ENCODE measurements around the gene SREBF2. TPM values are rescaled to one million over a fixed set of nuclear protein-coding genes. Genes with fewer than 3 reads are reported as not detected.

Gene SREBF2
- total RNA-seq, 6 donors from 2014 or later = 124 to 175 (median 145) TPM

- Histone ChIP-seq H3K9me3 (no peaks in the 10 kb centered on the region), H3K4me3 (no peak overlapping the region), H3K27ac (no peak overlapping the region), H3K36me3 (peaks cover 13 to 98% (median 83%) of the 10 kb centered on the region in 4 donors), H3K27me3 (no peaks in the 10 kb centered on the region), H3K4me1 (no peaks in the 10 kb centered on the region)
- ATAC-seq (ENCODE audit: low FRiP score in 2 of 2) (no peak), DNase-seq (peak in 1 of 2 donors; percentile 34)
- WGBS, 2 donors = 89 to 94% methylated on average over 3 to 9 of the region's 9 CpGs
- TF ChIP-seq POLR2AphosphoS5 (IDR thresholded peaks at IDR 0.05) (no peak), POLR2A (IDR thresholded peaks at IDR 0.05) (no peak), EP300 (IDR thresholded peaks at IDR 0.05) (no peak)
- TF ChIP-seq, protein P1, sequence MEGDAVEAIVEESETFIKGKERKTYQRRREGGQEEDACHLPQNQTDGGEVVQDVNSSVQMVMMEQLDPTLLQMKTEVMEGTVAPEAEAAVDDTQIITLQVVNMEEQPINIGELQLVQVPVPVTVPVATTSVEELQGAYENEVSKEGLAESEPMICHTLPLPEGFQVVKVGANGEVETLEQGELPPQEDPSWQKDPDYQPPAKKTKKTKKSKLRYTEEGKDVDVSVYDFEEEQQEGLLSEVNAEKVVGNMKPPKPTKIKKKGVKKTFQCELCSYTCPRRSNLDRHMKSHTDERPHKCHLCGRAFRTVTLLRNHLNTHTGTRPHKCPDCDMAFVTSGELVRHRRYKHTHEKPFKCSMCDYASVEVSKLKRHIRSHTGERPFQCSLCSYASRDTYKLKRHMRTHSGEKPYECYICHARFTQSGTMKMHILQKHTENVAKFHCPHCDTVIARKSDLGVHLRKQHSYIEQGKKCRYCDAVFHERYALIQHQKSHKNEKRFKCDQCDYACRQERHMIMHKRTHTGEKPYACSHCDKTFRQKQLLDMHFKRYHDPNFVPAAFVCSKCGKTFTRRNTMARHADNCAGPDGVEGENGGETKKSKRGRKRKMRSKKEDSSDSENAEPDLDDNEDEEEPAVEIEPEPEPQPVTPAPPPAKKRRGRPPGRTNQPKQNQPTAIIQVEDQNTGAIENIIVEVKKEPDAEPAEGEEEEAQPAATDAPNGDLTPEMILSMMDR (IDR thresholded peaks at IDR 0.05) = no peak
Measured at GRCh38 chr22:41891407-41891806, 58.5 kb downstream of the SREBF2 start.

DNA sequence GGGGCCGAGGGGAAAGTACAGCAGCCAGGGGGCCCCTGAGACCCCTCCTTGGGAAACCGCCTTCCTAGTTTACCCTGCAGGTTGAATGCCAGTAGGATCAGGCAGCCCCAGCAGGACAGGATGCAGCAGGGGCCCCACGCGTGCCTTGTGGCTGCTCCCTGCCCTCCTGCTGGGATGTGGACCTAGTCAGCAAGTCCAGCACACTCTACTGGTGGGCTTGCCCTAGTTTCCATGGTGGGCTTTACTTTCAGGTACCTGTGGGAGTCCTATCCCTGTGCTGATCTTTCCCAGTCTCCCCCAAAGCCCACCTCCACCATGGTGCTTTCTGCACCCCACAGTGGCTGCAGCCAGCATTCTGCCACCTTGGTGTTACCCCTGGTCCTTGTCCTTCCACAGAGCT lies 59.8 kb downstream of the SREBF2 start:
- WGBS, 2 donors = 95 to 97% methylated on average over 4 of the region's 4 CpGs
- Histone ChIP-seq H3K4me1 (no peaks in the 10 kb centered on the region), H3K9me3 (no peaks in the 10 kb centered on the region), H3K36me3 (peaks cover 21 to 98% (median 83%) of the 10 kb centered on the region in 4 donors), H3K27ac (no peak overlapping the region), H3K27me3 (no peaks in the 10 kb centered on the region), H3K4me3 (no peak overlapping the region)
- ATAC-seq (ENCODE audit: low FRiP score in 2 of 2) (no peak), DNase-seq (peak in 1 of 2 donors; percentile 33)
- TF ChIP-seq POLR2AphosphoS5 (IDR thresholded peaks at IDR 0.05) (no peak), POLR2A (IDR thresholded peaks at IDR 0.05) (no peak), EP300 (IDR thresholded peaks at IDR 0.05) (no peak)
- TF ChIP-seq, protein P1 (IDR thresholded peaks at IDR 0.05) = no peak

DNA sequence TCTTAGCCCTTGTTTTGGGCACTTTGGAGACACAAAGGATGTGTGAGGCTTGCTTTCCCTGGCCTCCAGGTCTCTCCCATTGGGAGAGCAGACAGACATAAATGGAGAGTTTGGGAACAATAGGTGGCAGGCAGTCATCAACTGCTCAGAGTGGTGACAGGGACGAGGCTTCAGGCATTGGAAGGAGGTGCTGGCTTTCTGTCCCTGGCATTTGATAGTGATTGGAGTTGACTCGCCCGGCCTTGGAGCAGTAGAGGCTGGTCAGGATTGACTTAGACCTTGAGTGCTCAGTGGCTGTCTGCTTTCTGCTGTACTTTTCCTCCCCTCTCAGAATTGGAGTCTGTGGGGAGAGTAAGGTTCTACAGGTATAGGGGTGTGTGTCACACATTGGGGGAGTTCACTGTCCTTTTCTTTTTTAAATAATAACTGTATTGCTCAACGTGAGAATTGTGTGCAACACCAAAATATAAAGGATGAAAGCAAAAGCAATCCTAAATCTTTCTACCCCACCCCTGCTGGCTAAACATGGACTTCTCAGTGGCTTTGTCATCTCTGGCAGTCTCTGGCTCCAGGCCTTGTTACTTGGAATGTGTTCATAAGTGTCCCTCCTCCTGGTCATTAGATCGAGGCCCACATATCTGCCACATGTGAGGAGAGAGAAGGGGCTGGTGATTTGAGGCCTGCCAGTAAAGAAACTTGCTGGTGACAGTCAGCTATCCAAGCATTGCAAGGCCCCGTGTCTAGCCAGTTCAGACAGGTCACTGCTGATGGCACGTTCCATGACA lies 60.9 kb downstream of the SREBF2 start:
- ATAC-seq (ENCODE audit: low FRiP score in 2 of 2) (no peak), DNase-seq (no peak)
- no peaks in the 10 kb centered on the region for H3K9me3 ChIP-seq
- H3K27me3 ChIP-seq = no peaks in the 10 kb centered on the region
- no peak for TF ChIP-seq POLR2AphosphoS5 (IDR thresholded peaks at IDR 0.05)
- H3K36me3 ChIP-seq = peaks cover 28 to 98% (median 87%) of the 10 kb centered on the region in 4 donors
- no peak overlapping the region for H3K27ac ChIP-seq
- no peak overlapping the region for H3K4me3 ChIP-seq
- H3K4me1 ChIP-seq = no peaks in the 10 kb centered on the region
- WGBS, 2 donors = 89 to 92% methylated on average over 5 to 7 of the region's 7 CpGs

- Histone ChIP-seq H3K4me1 (no peaks in the 10 kb centered on the region), H3K4me3 (no peak overlapping the region), H3K9me3 (no peaks in the 10 kb centered on the region), H3K27me3 (no peaks in the 10 kb centered on the region), H3K36me3 (peaks cover 41 to 100% (median 96%) of the 10 kb centered on the region in 4 donors), H3K27ac (no peak overlapping the region)
- ATAC-seq (ENCODE audit: low FRiP score in 2 of 2) (no peak), DNase-seq (no peak)
- TF ChIP-seq, protein P1 (IDR thresholded peaks at IDR 0.05) = no peak
- TF ChIP-seq EP300 (IDR thresholded peaks at IDR 0.05) = no peak
- TF ChIP-seq POLR2A (IDR thresholded peaks at IDR 0.05) = no peak
- TF ChIP-seq POLR2AphosphoS5 (IDR thresholded peaks at IDR 0.05) = no peak
- 93% methylated on average over 9 to 11 of the region's 11 CpGs for WGBS, 2 donors
Measured at GRCh38 chr22:41898645-41899044, 65.7 kb downstream of the SREBF2 start.

GRCh38 chr22:41899110-41899509 lies 66.2 kb downstream of the SREBF2 start:
- Histone ChIP-seq H3K4me3 (no peak overlapping the region), H3K4me1 (no peaks in the 10 kb centered on the region), H3K36me3 (peaks cover 42 to 100% (median 96%) of the 10 kb centered on the region in 4 donors), H3K9me3 (no peaks in the 10 kb centered on the region), H3K27me3 (no peaks in the 10 kb centered on the region), H3K27ac (no peak overlapping the region)
- no peak for ATAC-seq (ENCODE audit: low FRiP score in 2 of 2)
- DNase-seq = no peak
- TF ChIP-seq, protein P1 (IDR thresholded peaks at IDR 0.05) = no peak
- TF ChIP-seq POLR2AphosphoS5 (IDR thresholded peaks at IDR 0.05) = no peak
- TF ChIP-seq POLR2A (IDR thresholded peaks at IDR 0.05) = no peak
- 87 to 97% methylated on average over 5 of the region's 5 CpGs for WGBS, 2 donors

Measured in upper lobe of left lung (tissue), 6 donors.